Stimulated activated CD4-positive, alpha-beta T cell treated with anti-CD3 and anti-CD28 coated beads, Interleukin-12 subunit alpha, Interleukin-12 subunit beta, amount 100 ng/mL, for 48 hours (primary cell): Measurements from ENCODE around the gene RSPH1.
A peak's percentile ranks its signal among the peaks of the same experiment; 100 is the strongest.

Source experiments
- DNase-seq, 3 donors: peaks; one replicate each; pipeline ENCODE4 v3.0.0-alpha.2; 2020; ENCODE audit warnings: low read depth in 2 of 3, low spot score in 1 of 3

The RSPH1 gene

GRCh38 chr21:42532466-42533181, 36.6 kb upstream of the RSPH1 start:
- no peak for DNase-seq

- no peak for DNase-seq
Measured at GRCh38 chr21:42531771-42532170, 35.7 kb upstream of the RSPH1 start.

- no peak for DNase-seq
Measured at GRCh38 chr21:42530167-42530518, 34.1 kb upstream of the RSPH1 start.

- peak; percentile 32 to 44 (median 36) for DNase-seq
Measured at GRCh38 chr21:42527489-42528158, 31.6 kb upstream of the RSPH1 start.

- DNase-seq: no peak
Measured at GRCh38 chr21:42527127-42527488, 31.1 kb upstream of the RSPH1 start.

- no peak for DNase-seq
Measured at GRCh38 chr21:42526379-42526727, 30.3 kb upstream of the RSPH1 start.

- no peak for DNase-seq
Measured at GRCh38 chr21:42525676-42526378, 29.8 kb upstream of the RSPH1 start.

- no peak for DNase-seq
Measured at GRCh38 chr21:42525029-42525581, 29.1 kb upstream of the RSPH1 start.

- no peak for DNase-seq
Measured at GRCh38 chr21:42524341-42525028, 28.5 kb upstream of the RSPH1 start.

- no peak for DNase-seq
Measured at GRCh38 chr21:42523941-42524340, 27.9 kb upstream of the RSPH1 start.

GRCh38 chr21:42523211-42523610, 27.2 kb upstream of the RSPH1 start:
- DNase-seq: no peak

GRCh38 chr21:42522771-42523170, 26.7 kb upstream of the RSPH1 start:
- no peak for DNase-seq

- no peak for DNase-seq
Measured at GRCh38 chr21:42522271-42522670, 26.2 kb upstream of the RSPH1 start.

GRCh38 chr21:42521805-42522204, 25.8 kb upstream of the RSPH1 start:
- no peak for DNase-seq

- DNase-seq: no peak
Measured at GRCh38 chr21:42521384-42521783, 25.4 kb upstream of the RSPH1 start.

- no peak for DNase-seq
Measured at GRCh38 chr21:42520628-42521253, 24.7 kb upstream of the RSPH1 start.

- DNase-seq: no peak
Measured at GRCh38 chr21:42518626-42519025, 22.6 kb upstream of the RSPH1 start.

GRCh38 chr21:42518215-42518614, 22.2 kb upstream of the RSPH1 start:
- DNase-seq: no peak

GRCh38 chr21:42515708-42516502, 19.9 kb upstream of the RSPH1 start:
- DNase-seq: no peak

- DNase-seq: no peak
Measured at GRCh38 chr21:42514883-42515228, 18.8 kb upstream of the RSPH1 start.
